Vagina (tissue), 2 donors: ENCODE measurements around the gene SLC25A15.

Source experiments
- POLR2A ChIP-seq, 2 donors: fragments of 450-650 bp; IDR thresholded peaks; one replicate each; pipeline ENCODE4 v1.6.1; 2017; ENCODE audit warnings: antibody characterized with exemption in 2 of 2, mild to moderate bottlenecking in 2 of 2, moderate library complexity in 2 of 2
- TF ChIP-seq, protein P1 (sequence below), 3 experiments: fragments of 450-650 bp in 2 of 3; fragments of 200-600 bp in 1 of 3; sonication (generic) in 1 of 3; IDR thresholded peaks; one replicate each; pipeline ENCODE4 v1.5.1; 2017 to 2019; ENCODE audit warnings: antibody characterized with exemption in 3 of 3, mild to moderate bottlenecking in 2 of 3, moderate library complexity in 2 of 3

GRCh38 chr13:40801255-40802217 is 12.1 kb downstream of the SLC25A15 start:
- no peak for TF ChIP-seq POLR2A (IDR thresholded peaks at IDR 0.05)
- TF ChIP-seq, protein P1, sequence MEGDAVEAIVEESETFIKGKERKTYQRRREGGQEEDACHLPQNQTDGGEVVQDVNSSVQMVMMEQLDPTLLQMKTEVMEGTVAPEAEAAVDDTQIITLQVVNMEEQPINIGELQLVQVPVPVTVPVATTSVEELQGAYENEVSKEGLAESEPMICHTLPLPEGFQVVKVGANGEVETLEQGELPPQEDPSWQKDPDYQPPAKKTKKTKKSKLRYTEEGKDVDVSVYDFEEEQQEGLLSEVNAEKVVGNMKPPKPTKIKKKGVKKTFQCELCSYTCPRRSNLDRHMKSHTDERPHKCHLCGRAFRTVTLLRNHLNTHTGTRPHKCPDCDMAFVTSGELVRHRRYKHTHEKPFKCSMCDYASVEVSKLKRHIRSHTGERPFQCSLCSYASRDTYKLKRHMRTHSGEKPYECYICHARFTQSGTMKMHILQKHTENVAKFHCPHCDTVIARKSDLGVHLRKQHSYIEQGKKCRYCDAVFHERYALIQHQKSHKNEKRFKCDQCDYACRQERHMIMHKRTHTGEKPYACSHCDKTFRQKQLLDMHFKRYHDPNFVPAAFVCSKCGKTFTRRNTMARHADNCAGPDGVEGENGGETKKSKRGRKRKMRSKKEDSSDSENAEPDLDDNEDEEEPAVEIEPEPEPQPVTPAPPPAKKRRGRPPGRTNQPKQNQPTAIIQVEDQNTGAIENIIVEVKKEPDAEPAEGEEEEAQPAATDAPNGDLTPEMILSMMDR (IDR thresholded peaks at IDR 0.05) = no peak
